Stromal cell of bone marrow (primary cell): ENCODE data around the gene NR1H2.

ENCODE experiments used
- DNase-seq: peaks from one replicate; pipeline ENCODE4 v3.0.0-alpha.2; 2012; ENCODE audit warnings: low read depth

NR1H2 gene

DNA sequence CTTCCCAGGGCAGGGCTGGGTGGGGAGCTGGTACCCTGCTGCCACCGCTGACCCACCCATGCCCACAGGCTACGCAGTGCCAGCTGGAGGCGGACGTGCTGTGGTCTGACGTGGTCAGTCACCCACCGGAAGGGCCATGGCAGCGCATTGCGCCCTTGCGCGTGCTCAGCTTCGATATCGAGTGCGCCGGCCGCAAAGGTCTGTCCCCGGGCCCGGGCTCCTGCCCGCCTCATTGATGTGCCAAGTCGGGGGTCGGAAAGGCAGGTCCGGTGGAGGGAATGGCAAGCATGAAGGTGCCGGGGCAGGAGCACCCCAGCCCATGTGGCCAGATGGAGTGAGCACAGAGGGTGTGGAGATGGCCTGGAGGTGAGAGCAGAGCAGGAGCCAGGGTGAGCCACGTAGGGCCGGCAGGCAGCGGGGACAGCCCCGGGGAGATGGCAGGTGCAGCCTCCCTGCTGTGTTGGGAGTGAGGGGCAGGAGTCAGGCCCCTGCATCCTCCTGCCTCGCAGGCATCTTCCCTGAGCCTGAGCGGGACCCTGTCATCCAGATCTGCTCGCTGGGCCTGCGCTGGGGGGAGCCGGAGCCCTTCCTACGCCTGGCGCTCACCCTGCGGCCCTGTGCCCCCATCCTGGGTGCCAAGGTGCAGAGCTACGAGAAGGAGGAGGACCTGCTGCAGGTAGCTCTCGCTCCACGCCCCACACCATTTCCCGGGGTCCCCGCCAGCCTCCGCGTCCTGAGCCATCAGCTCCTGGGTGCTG, 26.5 kb downstream of the NR1H2 start:
- DNase-seq: no peak

DNA sequence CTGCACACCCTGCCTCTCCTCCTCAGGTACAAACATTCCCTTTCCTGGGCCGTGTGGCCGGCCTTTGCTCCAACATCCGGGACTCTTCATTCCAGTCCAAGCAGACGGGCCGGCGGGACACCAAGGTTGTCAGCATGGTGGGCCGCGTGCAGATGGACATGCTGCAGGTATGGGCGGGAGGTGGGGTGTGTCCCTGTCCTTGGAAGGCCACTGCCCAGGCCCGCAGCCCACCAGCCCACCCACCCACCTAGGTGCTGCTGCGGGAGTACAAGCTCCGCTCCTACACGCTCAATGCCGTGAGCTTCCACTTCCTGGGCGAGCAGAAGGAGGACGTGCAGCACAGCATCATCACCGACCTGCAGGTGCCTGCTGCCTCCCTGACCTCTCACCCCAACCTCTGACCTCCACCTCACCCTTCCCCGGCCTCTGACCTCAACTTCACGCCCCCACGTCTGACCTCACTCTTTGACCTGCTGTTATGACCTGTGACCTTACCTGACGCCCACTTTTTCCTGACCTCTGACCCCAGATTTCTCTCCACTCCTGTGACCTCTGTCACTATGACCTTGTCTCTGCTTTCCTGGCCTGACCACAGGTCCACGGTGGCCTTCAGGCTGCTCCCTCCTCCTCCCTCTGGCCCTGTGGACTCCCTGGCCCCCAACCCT, 30.0 kb downstream of the NR1H2 start:
- DNase-seq: no peak

DNA sequence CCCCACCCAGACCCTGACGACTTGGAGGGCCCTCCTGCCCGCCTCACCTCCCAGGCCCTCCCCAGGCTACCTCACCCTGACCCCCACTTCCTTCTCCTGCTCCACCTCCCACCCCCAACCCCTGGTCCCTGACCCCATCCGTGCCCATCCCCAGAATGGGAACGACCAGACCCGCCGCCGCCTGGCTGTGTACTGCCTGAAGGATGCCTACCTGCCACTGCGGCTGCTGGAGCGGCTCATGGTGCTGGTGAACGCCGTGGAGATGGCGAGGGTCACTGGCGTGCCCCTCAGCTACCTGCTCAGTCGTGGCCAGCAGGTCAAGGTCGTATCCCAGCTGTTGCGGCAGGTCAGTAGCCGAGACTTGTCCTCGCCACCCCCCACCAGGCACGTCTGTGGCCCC, 30.6 kb downstream of the NR1H2 start:
- DNase-seq: no peak

DNA sequence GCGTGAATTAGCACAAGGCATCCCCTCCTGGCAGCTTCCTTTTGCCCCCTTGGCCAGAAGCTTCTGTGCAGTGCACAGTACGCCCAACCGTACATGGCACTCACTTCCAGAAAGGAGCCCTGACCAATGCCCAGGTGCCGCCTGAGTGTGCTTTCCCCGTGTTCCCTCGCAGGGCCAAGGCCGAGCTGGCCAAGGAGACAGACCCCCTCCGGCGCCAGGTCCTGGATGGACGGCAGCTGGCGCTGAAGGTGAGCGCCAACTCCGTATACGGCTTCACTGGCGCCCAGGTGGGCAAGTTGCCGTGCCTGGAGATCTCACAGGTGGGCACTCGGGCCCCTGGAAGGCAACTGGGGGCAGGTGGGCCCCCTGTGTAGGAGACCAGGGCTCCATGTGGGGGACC, 33.1 kb downstream of the NR1H2 start:
- no peak for DNase-seq

DNA sequence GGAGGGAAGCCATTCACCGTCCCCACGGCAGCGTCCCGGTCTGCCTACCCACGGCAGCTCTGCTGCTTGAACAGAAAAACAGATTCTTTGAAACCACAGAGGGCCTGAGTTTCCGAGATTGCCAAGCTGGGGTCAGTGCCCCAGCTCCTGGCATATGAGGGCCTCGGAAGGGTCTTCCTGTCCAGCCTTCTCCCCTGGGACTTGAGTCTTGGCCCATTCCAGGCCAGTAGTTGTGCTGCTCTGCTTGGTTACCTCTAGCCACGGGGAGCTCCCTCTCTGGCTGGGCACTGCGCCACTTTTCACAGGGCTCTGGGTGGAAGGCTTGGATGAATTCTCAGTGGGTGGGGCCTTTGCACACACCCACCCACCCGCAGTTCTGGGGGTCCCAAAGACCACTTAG, 33.9 kb downstream of the NR1H2 start:
- no peak for DNase-seq

DNA sequence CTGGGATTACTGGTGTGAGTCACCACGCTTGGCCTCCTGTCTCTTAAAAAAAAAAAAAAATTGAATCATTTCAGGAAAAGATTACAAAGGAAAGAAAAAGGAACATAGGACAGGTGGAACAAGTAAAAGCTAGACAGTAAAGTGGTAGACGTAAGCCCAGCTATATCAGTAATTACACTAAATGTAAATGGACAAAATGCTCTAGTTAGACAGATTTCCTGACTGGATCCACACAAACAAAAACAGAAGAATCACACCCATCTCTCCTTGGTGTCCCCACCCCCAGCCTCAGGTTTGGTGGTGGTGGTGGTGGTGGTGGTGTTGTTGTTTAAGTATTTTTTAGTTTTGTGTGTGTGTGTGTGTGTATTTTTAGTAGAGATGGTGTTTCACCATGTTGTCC, 36.2 kb downstream of the NR1H2 start:
- DNase-seq: no peak

DNA sequence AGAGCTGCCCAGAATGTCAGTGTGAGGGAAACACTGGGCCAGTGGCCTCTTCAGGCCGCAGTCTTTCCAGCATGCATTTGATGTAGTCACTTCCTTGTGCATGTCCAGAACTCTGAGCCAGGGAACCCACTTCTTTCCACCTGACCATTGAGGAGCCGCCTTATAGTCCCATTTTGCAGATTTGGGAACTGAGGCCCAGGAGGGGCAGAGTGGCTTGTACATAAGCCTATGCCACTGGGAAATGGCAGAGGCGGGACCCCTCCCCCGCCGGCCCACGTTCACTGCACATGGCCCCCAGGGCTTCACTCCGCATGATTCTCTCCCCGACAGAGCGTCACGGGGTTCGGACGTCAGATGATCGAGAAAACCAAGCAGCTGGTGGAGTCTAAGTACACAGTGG, 36.8 kb downstream of the NR1H2 start:
- DNase-seq: no peak

DNA sequence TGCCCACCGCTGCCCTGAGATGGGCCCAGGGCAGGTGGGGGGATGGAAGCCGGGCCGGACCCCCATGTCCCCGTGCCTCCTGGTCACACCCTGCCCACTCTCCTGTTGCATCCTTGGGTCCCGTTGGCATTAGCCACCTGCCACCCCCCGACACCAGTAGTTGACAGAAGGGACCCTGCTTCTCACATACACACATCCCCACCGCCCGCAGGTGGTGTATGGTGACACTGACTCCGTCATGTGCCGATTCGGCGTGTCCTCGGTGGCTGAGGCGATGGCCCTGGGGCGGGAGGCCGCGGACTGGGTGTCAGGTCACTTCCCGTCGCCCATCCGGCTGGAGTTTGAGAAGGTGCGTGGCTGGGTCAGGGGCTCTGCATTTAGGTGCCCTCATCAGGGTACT, 37.3 kb downstream of the NR1H2 start:
- DNase-seq: no peak

DNA sequence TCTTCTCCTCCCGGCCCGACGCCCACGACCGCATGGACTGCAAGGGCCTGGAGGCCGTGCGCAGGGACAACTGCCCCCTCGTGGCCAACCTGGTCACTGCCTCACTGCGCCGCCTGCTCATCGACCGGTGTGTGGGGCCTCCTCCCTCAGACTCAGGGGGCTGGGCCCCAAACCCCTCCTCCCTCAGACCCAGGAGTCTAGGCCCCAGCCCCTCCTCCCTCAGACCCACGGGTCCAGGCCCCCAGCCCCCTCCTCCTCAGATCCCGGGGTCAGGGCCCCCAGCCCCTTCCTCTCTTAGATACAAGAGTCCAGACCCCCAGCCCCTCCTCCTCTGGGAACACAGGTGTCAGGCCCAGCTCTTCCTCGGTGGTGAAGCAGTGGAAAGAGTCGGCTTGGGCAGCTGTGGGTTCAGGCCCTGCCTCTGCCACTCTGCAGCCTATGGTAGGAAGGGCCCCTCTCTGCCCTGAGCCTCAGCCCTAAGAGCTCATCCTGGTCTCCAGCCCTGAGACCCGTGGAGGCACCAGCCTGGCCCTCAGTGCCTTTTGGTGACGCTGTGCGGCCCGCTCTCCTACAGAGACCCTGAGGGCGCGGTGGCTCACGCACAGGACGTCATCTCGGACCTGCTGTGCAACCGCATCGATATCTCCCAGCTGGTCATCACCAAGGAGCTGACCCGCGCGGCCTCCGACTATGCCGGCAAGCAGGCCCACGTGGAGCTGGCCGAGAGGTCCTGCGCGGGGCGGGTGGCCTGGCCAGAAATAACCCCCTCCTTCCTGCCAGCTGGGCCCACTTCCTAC, 38.8 kb downstream of the NR1H2 start:
- DNase-seq: peak; percentile 12

DNA sequence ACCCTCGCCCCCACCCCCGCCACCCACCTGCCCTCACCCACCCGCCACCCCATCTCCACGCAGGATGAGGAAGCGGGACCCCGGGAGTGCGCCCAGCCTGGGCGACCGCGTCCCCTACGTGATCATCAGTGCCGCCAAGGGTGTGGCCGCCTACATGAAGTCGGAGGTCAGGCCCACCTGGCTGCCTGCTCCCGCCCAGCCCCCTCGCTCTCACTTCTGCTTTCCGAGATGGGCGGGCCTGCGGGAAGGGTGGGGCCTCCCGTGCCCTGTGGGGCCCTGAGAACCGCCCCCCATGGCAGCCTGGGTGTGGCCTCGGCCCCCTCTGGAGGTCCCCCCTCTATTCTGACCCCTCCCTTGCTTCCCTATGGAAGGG, 39.4 kb downstream of the NR1H2 start:
- DNase-seq: no peak

DNA sequence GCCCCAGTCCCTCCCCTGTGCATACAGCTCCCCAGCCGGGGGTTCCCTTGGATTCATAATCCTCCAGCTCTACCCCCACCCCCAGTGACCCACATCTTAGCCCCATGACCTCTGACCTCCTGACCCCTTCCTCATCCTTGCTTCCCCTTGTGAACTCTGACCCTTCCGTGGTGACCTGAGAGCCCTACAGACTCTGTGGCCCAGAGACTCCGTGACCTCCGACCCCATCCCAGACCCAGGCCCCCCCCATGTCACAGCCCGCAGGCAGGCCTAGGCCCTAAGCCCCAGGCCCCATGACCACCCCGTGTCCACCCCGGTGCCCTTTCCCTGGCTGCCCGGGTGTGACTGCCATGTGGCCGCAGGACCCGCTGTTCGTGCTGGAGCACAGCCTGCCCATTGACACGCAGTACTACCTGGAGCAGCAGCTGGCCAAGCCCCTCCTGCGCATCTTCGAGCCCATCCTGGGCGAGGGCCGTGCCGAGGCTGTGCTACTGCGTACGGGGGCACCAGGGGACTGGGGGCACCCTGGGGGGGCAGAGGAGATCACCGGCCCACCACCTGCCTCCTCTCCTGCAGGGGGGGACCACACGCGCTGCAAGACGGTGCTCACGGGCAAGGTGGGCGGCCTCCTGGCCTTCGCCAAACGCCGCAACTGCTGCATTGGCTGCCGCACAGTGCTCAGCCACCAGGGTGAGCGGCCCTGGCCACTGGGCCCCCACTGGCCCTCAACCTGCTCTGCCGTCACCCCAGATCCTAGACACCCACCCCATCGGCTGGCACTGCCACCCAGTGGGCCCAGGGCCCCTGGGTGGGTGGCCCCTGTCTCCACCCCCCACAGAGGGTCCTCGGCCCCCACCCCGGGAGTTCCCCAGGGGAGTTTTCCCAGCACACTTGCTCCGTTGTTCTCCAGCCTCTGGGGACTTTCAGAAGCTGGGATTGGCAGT, 40.0 kb downstream of the NR1H2 start:
- no peak for DNase-seq

DNA sequence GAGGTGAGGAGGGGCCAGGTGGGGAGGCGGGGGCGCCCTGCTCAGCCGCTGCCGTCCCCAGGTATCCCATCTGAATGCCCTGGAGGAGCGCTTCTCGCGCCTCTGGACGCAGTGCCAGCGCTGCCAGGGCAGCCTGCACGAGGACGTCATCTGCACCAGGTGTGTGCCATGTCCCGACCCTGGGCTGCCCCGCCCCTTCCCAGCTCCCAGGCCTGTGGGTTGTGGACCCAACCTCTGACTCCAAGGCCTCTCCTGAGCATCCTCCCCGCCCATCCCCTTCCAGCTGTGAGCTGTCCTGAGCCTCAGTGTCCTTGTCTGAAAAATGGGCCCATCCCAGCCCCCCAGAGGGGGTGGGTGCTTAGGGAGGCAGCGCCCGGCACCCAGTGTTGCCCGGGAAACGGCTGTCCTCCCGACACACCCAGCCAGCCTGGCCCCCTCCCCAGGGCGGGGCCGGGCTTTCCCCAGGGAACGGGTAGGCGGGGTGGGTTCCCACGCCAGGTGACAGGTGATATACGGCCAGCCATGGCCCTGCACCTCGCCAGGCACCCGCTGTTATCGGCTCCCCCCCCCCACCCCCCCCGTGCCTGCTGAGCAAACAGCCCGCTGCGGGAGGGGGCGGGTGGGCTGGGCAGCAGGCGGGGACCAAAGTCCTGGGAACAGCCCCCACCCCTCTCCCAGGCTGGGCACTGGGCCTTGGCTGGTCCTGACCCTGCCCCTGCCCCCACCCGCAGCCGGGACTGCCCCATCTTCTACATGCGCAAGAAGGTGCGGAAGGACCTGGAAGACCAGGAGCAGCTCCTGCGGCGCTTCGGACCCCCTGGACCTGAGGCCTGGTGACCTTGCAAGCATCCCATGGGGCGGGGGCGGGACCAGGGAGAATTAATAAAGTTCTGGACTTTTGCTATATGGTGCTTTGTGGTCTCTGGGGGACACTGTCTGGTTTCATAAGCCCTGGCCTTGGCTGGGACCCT, 41.1 kb downstream of the NR1H2 start:
- DNase-seq: no peak

DNA sequence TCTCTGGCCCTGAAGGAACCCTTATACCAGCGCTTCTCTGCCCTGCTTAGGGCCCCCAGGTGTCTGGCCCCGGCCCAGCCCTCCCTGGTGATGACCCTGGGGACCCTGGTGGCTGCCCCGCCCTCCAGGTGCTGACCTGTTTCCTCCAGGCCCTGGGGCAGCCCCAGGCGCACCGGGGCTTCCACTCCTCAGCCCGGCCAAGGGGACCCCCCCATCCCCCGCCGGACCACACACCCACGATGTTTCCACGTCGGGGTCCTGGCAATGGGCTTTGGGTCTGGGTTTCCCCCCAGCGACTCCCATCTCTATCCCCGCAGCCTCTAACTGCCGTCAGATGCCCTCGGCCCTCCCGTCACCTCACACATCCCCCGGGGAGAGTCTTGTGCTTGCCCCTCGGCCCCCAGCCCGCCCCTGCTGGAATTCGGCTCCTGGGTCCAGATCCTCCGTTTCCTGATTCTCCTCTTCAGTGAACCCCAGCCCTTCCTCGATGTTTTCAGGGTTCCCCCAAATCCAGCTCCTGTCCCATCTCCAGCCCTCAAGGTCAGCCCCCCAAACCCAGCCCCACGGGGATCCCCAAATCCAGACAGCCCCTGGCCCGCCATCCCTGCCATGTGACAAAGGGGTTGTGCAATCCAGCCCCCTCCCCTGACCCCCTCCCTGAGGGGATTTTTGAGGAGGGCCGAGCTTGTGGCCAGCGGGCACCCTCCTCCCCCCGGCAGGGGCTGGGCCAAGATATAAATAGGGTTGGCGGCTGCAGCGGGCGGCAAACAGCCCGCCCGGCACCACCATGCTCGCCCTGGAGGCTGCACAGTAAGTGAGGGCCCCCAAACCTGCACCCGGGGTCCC, 42.1 kb downstream of the NR1H2 start, which contains the start of gene SPIB:
SPIB (plus strand) TSS at position 763 of the 846 bp plus-strand sequence; CDS start at position 788, 25 bp downstream.
- no peak for DNase-seq

DNA sequence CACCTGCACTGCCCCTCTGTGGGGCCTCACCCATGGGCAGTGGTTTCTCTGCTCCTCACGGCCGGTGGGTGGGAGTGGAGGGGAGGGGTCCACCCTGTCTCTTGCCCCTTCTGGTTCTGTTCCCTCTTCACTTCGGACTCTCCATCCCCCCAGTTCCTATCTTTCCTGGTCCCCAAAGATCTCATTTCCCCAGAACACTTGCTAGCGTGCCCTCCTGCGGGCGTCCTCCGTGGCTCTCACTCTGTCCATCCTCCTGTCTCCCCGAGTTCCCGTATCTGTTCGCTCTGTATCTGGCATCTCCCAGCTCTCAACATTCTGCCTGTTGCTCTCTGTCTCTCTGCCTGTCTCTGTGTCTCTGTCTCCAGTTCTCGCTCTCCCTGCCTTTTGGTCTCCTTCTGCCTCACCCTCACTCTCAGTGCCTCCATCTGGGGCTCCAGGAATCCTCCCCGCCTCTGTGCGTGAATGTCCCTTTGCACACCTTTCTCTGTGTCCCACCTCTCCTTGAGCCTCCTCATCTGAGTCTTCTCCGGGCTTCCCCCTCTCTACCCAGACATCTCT, 42.8 kb downstream of the NR1H2 start:
- no peak for DNase-seq

DNA sequence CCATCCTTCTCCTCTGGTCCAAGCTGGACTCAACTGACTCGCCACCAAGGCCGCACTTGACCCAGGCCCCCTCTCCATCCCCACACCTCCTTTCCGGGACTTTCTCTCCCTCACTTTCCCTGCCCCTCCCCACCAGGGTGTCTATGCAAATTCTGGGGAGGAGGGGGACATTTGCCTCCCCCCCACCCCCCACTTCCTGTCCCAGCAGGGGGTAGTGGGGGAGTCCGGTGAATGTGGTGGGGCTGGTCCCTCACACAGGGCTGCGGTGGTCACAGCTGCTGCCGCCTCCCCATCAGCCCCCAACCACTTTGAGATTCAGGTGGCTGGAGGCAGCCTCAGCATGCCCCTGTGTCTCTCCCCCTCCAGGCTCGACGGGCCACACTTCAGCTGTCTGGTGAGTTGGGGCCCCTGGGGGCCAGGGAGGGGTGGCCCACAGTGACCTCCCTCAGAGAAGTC, 43.4 kb downstream of the NR1H2 start:
- DNase-seq: no peak

DNA sequence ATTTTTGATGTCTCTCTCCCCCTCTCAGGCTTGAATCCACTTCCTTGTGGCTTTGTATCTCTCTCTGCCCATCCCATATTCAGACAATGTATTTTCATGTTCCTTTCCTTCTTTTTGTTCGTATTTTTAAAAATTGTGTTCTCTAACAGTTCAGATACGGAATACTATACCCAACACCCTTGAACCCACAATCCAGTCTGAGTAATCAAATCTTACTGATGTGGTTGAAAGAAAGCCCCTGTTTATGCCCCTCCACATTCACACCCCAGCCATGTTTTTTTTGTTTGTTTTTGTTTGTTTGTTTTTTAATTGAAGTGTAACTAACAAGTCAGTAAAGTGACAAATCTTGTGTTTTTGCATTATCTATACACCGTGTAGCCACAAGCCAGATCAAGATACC, 43.9 kb downstream of the NR1H2 start:
- DNase-seq: no peak

DNA sequence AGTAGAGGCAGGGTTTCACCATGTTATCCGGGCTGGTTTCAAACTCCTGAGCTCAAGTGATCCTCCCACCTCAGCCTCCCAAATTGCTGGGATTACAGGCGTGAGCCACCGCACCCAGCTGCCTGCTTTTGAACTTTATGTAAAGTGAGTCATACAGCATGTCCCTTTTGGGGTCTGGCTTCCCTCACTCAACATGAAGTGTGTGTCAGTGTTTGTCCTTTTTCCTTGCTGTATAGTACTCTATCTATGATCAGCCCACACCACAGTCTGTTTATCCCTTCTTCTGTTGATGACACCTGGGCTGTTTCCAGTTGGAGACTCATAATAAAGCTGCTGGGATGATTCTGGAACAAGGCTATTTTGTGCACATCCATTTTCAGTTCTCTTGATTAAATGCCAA, 44.6 kb downstream of the NR1H2 start:
- DNase-seq: no peak

DNA sequence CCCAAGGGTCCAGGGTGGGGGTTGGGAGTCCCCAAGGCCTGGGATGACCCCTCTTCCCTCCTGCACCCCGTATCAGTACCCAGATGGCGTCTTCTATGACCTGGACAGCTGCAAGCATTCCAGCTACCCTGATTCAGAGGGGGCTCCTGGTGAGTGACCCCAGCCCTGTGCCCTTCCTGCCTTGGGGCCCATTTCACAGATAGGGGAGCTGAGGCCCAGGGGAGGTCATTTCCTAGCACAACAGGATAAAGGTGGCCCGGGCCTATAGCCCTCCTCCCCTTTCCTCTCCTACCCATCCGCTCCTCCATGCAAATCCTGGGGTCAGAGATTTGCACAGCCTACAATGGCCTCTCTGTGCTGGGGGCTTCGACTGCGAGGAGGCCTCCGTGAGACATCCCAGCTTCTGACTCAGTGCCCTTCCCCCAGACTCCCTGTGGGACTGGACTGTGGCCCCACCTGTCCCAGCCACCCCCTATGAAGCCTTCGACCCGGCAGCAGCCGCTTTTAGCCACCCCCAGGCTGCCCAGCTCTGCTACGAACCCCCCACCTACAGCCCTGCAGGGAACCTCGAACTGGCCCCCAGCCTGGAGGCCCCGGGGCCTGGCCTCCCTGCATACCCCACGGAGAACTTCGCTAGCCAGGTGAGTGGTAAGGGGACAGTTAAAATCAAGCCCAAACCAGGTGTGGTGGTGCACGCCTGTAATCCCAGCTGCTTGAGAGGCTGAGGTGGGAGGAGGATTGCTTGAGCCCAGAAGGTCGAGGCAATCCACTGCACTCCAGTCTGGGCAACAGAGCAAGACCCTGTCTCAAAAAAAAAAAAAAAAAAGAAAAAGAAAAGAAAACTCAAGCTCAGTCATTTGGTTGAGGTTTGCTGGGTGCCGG, 46.4 kb downstream of the NR1H2 start:
- DNase-seq: no peak
